ENCODE measurements around the gene NRM.
"Not testable (repeated sequence)": the region's sequence is repeated elsewhere in the genome, so short reads cannot be mapped to it uniquely, and the experiment has no call there.

Gene NRM

DNA sequence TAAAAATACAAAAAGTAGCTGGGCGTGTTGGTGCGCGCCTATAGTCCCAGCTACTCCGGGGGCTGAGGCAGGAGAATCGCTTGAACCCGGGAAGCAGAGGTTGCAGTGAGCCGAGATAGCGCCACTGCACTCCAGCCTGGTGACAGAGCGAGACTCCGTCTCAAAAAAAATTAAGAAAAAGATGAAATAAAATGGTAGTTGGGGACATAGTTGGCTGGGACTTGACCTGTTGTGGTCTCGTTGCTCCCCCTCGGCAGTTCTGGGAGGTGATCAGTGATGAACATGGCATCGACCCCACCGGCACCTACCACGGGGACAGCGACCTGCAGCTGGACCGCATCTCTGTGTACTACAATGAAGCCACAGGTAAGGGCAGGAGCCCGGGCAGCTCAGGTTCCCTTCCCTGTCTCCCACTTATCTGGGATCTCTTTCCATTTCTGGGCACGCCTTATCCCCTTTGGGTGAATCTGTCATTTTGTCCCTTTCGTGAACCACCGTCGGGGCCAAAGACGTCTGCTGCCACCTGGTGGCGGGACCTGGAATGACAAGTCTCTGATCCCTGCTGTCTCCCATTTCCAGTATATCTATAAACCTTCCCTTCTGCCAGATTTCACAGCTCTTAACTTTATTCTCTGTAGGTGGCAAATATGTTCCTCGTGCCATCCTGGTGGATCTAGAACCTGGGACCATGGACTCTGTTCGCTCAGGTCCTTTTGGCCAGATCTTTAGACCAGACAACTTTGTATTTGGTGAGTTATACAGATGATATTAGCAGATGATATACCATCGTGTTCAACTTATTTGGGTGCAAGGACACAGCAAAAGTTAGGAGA lies 31.7 kb upstream of the NRM start:
- H3K4me3 ChIP-seq (ENCODE audit: low read depth in 1 of 2, low read length in 2 of 2): peak overlapping the region; percentile 93 to 99; a peak in 3 of 4 replicates
- no peak for TF ChIP-seq EZH2 (IDR thresholded peaks at IDR 0.05; ENCODE audit: borderline replicate concordance, low read depth, low read length, severe bottlenecking)
- TF ChIP-seq CTCF (IDR thresholded peaks at IDR 0.05; ENCODE audit: borderline replicate concordance, extremely low read depth, low read length, poor library complexity, severe bottlenecking): peak; percentile 93
- peak overlapping the region; percentile 93 for H3K27ac ChIP-seq (ENCODE audit: low read length)
- no peaks in the 10 kb centered on the region for H3K27me3 ChIP-seq (ENCODE audit: insufficient read depth, low read length, poor library complexity)
- H3K4me2 ChIP-seq (ENCODE audit: insufficient read depth, low read length): peak overlapping the region; percentile 86
- ATAC-seq (ENCODE audit: insufficient read depth, low read depth) (no peak), DNase-seq (peak; percentile 82)
- H3K9ac ChIP-seq (ENCODE audit: low read depth, low read length): peak overlapping the region; percentile 98
- peaks cover 47% of the 10 kb centered on the region for H4K20me1 ChIP-seq (ENCODE audit: insufficient read depth, low read length)
- peaks cover 61% of the 10 kb centered on the region for H3K36me3 ChIP-seq (ENCODE audit: insufficient read depth, low read length)
- H2AFZ ChIP-seq (ENCODE audit: low read depth, low read length): no peak overlapping the region
- H3K4me1 ChIP-seq (ENCODE audit: insufficient read depth, low read length): peaks cover 50% of the 10 kb centered on the region
- no peaks in the 10 kb centered on the region for H3K9me3 ChIP-seq (ENCODE audit: insufficient read depth, low read length, severe bottlenecking)
- H3K79me2 ChIP-seq (ENCODE audit: insufficient read depth, low read length): peaks cover 83% of the 10 kb centered on the region

DNA sequence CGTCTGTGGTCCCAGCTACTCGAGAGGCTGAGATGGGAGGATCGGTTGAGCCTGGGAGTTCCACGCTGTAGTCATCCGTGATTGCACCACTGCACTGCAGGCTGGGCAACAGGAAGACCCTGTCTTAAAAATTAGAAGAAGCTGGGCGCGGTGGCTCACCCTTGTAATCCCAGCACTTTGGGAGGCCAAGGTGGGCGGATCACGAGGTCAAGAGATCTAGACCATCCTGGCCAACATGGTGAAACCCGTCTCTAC lies 31.2 kb upstream of the NRM start:
- H3K9me3 ChIP-seq (ENCODE audit: insufficient read depth, low read length, severe bottlenecking); H3K27me3 ChIP-seq (ENCODE audit: insufficient read depth, low read length, poor library complexity); ATAC-seq (ENCODE audit: insufficient read depth, low read depth); H2AFZ ChIP-seq (ENCODE audit: low read depth, low read length): not testable (repeated sequence)
- Histone ChIP-seq H3K9ac (ENCODE audit: low read depth, low read length) (peak overlapping the region; percentile 98), H3K36me3 (ENCODE audit: insufficient read depth, low read length) (peaks cover 57% of the 10 kb centered on the region), H3K27ac (ENCODE audit: low read length) (peak overlapping the region; percentile 93), H3K4me1 (ENCODE audit: insufficient read depth, low read length) (peaks cover 50% of the 10 kb centered on the region), H3K4me3 (ENCODE audit: low read depth in 1 of 2, low read length in 2 of 2) (peak overlapping the region; percentile 93 to 99), H4K20me1 (ENCODE audit: insufficient read depth, low read length) (peaks cover 47% of the 10 kb centered on the region), H3K79me2 (ENCODE audit: insufficient read depth, low read length) (peaks cover 83% of the 10 kb centered on the region), H3K4me2 (ENCODE audit: insufficient read depth, low read length) (peak overlapping the region; percentile 86)
- DNase-seq: peak; percentile 33

DNA sequence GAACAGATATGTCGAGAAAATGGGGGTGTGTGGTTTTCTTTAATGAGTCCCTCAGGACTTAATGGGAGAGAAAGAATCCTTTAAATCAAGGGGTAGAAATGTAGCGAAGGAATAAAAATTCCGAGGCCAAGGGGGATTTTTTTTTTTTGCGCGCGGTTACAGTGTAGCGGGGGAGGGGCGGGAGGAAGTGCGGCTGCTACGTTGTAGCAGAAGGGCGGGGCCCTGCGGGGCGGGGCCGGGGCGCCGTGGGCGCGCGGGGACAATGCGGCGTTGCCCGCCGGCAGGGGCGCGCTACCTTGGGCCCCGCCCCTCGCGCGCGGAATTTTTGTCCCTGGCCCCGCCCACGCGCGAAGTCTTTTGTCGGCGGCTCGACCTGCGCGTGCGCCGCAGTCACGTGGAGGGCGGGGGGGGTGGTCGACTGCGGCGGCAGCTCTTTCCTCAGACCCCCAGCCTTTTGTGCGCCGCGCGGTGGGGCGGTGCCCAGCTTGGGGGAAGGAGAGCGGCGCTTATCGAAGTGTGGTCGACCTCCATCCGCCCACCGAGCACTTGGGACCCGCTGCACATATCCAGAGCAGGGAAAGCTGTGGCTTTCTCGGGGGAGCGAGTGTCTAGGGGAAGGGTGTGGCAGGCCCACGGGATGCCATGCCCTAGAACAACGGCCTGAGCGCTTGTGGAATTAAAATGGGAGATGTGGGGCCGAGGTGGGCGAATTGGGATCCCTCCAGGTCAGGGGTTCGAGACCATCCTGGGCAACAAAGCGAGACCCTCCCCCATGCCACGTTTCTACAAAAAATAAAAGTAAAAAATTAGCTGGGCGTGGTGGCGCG lies 30.6 kb upstream of the NRM start:
- Histone ChIP-seq H3K4me1 (ENCODE audit: insufficient read depth, low read length) (peaks cover 55% of the 10 kb centered on the region), H3K27me3 (ENCODE audit: insufficient read depth, low read length, poor library complexity) (no peaks in the 10 kb centered on the region), H3K9ac (ENCODE audit: low read depth, low read length) (peak overlapping the region; percentile 98), H2AFZ (ENCODE audit: low read depth, low read length) (no peak overlapping the region; the same call in 1 of the 2 replicates), H3K4me3 (ENCODE audit: low read depth in 1 of 2, low read length in 2 of 2) (peak overlapping the region; percentile 99), H3K4me2 (ENCODE audit: insufficient read depth, low read length) (peak overlapping the region; percentile 86), H3K79me2 (ENCODE audit: insufficient read depth, low read length) (peaks cover 89% of the 10 kb centered on the region), H3K36me3 (ENCODE audit: insufficient read depth, low read length) (peaks cover 57% of the 10 kb centered on the region), H3K27ac (ENCODE audit: low read length) (peak overlapping the region; percentile 97), H4K20me1 (ENCODE audit: insufficient read depth, low read length) (peaks cover 47% of the 10 kb centered on the region), H3K9me3 (ENCODE audit: insufficient read depth, low read length, severe bottlenecking) (no peaks in the 10 kb centered on the region)
- DNase-seq: peak; percentile 93
- peak; percentile 16 for ATAC-seq (ENCODE audit: insufficient read depth, low read depth)
- TF ChIP-seq CTCF (IDR thresholded peaks at IDR 0.05; ENCODE audit: borderline replicate concordance, extremely low read depth, low read length, poor library complexity, severe bottlenecking) (peak; percentile 31), EZH2 (IDR thresholded peaks at IDR 0.05; ENCODE audit: borderline replicate concordance, low read depth, low read length, severe bottlenecking) (no peak)

- Histone ChIP-seq H3K79me2 (ENCODE audit: insufficient read depth, low read length) (peaks cover 91% of the 10 kb centered on the region), H3K36me3 (ENCODE audit: insufficient read depth, low read length) (peaks cover 53% of the 10 kb centered on the region)
- peak; percentile 78 for DNase-seq
These were observed 30.0 kb upstream of the NRM start for GRCh38 chr6:30720738-30721197.

More at GRCh38 chr6:30720738-30721197, 30.0 kb upstream of the NRM start:
- no peak for TF ChIP-seq EZH2 (IDR thresholded peaks at IDR 0.05; ENCODE audit: borderline replicate concordance, low read depth, low read length, severe bottlenecking)
- no peak for TF ChIP-seq CTCF (IDR thresholded peaks at IDR 0.05; ENCODE audit: borderline replicate concordance, extremely low read depth, low read length, poor library complexity, severe bottlenecking)
- peak overlapping the region; percentile 99 for H3K4me3 ChIP-seq (ENCODE audit: low read depth in 1 of 2, low read length in 2 of 2)
- no peaks in the 10 kb centered on the region for H3K27me3 ChIP-seq (ENCODE audit: insufficient read depth, low read length, poor library complexity)
- peak overlapping the region; percentile 97 for H3K27ac ChIP-seq (ENCODE audit: low read length)
- H3K9me3 ChIP-seq (ENCODE audit: insufficient read depth, low read length, severe bottlenecking): no peaks in the 10 kb centered on the region
- no peak for ATAC-seq (ENCODE audit: insufficient read depth, low read depth)
- H3K9ac ChIP-seq (ENCODE audit: low read depth, low read length): peak overlapping the region; percentile 98
- H4K20me1 ChIP-seq (ENCODE audit: insufficient read depth, low read length): peaks cover 43% of the 10 kb centered on the region
- H3K4me2 ChIP-seq (ENCODE audit: insufficient read depth, low read length): peak overlapping the region; percentile 24
- no peak overlapping the region; the same call in 1 of the 2 replicates for H2AFZ ChIP-seq (ENCODE audit: low read depth, low read length)
- peaks cover 62% of the 10 kb centered on the region for H3K4me1 ChIP-seq (ENCODE audit: insufficient read depth, low read length)
